ENCODE data around the gene IFI27L1. TPM values are rescaled to one million over a fixed set of nuclear protein-coding genes. Genes with fewer than 3 reads are reported as not detected.

The IFI27L1 gene
- total RNA-seq, 1 donor from 2014 or later = 8.9 TPM

GRCh38 chr14:94112513-94113063 is 31.5 kb downstream of the IFI27L1 start:
- DNase-seq = no peak
- no peaks in the 10 kb centered on the region for H3K27me3 ChIP-seq (ENCODE audit: low read depth)
- no peaks in the 10 kb centered on the region for H3K9me3 ChIP-seq (replicated peaks)
- no peaks in the 10 kb centered on the region for H3K36me3 ChIP-seq
- peak overlapping the region; percentile 89 for H3K27ac ChIP-seq (replicated peaks)
- no peak for TF ChIP-seq CTCF (IDR thresholded peaks at IDR 0.05; ENCODE audit: borderline replicate concordance)
- peaks cover 55% of the 10 kb centered on the region for H3K4me1 ChIP-seq
- intact Hi-C loops (cut with micrococcal nuclease) = no loop called here
- H3K4me3 ChIP-seq = peak overlapping the region; percentile 69

- peaks cover 55% of the 10 kb centered on the region for H3K4me1 ChIP-seq
- no peaks in the 10 kb centered on the region for H3K27me3 ChIP-seq (ENCODE audit: low read depth)
- no peaks in the 10 kb centered on the region for H3K36me3 ChIP-seq
- intact Hi-C loops (cut with micrococcal nuclease) = no loop called here
- no peak for TF ChIP-seq CTCF (IDR thresholded peaks at IDR 0.05; ENCODE audit: borderline replicate concordance)
- H3K9me3 ChIP-seq (replicated peaks) = no peaks in the 10 kb centered on the region
- H3K4me3 ChIP-seq = peak overlapping the region; percentile 69
- H3K27ac ChIP-seq (replicated peaks) = peak overlapping the region; percentile 89
- no peak for DNase-seq
Measured at GRCh38 chr14:94113073-94113472, 32.0 kb downstream of the IFI27L1 start.

- Histone ChIP-seq H3K4me3 (peak overlapping the region; percentile 69), H3K4me1 (peaks cover 55% of the 10 kb centered on the region)
- peak; percentile 63 for DNase-seq
Measured at GRCh38 chr14:94113490-94113889, 32.4 kb downstream of the IFI27L1 start.

GRCh38 chr14:94113908-94114588 is 32.9 kb downstream of the IFI27L1 start:
- Histone ChIP-seq H3K4me3 (peak overlapping the region; percentile 69), H3K9me3 (replicated peaks) (peaks cover 1% of the 10 kb centered on the region), H3K27ac (replicated peaks) (peak overlapping the region; percentile 89), H3K4me1 (peaks cover 55% of the 10 kb centered on the region), H3K36me3 (no peaks in the 10 kb centered on the region), H3K27me3 (ENCODE audit: low read depth) (no peaks in the 10 kb centered on the region)
- intact Hi-C loops (cut with micrococcal nuclease) = no loop called here
- no peak for TF ChIP-seq CTCF (IDR thresholded peaks at IDR 0.05; ENCODE audit: borderline replicate concordance)
- DNase-seq = no peak

More at GRCh38 chr14:94113490-94113889, 32.4 kb downstream of the IFI27L1 start:
- H3K9me3 ChIP-seq (replicated peaks) = no peaks in the 10 kb centered on the region
- TF ChIP-seq CTCF (IDR thresholded peaks at IDR 0.05; ENCODE audit: borderline replicate concordance) = no peak
- intact Hi-C loops (cut with micrococcal nuclease) = no loop called here
- H3K27ac ChIP-seq (replicated peaks) = peak overlapping the region; percentile 89
- no peaks in the 10 kb centered on the region for H3K27me3 ChIP-seq (ENCODE audit: low read depth)
- H3K36me3 ChIP-seq = no peaks in the 10 kb centered on the region

GRCh38 chr14:94114589-94115057 is 33.5 kb downstream of the IFI27L1 start:
- H3K4me1 ChIP-seq = peaks cover 52% of the 10 kb centered on the region
- intact Hi-C loops (cut with micrococcal nuclease) = no loop called here
- DNase-seq = no peak
- no peaks in the 10 kb centered on the region for H3K36me3 ChIP-seq
- no peaks in the 10 kb centered on the region for H3K27me3 ChIP-seq (ENCODE audit: low read depth)
- no peak for TF ChIP-seq CTCF (IDR thresholded peaks at IDR 0.05; ENCODE audit: borderline replicate concordance)
- H3K27ac ChIP-seq (replicated peaks) = peak overlapping the region; percentile 89
- H3K9me3 ChIP-seq (replicated peaks) = peaks cover 7% of the 10 kb centered on the region
- H3K4me3 ChIP-seq = peak overlapping the region; percentile 69
